Upper lobe of right lung (tissue), 1 donor: Measurements from ENCODE around the gene FOXK1. TPM values are rescaled to one million over a fixed set of nuclear protein-coding genes. Genes with fewer than 3 reads are reported as not detected.

Source experiments
- ATAC-seq: fragments of 200-7000 bp; cut with Tn5 transposase; one replicate; pipeline ENCODE4 v1.9.1; 2020; ENCODE audit warnings: mild to moderate bottlenecking, moderate library complexity
- DNase-seq: peaks from one replicate; pipeline ENCODE4 v3.0.0-alpha.2; 2020
- H3K27ac ChIP-seq: fragments of 200-600 bp; one replicate; pipeline ENCODE4 v1.8.0; 2022
- H3K27me3 ChIP-seq: fragments of 200-600 bp; one replicate; pipeline ENCODE4 v1.8.0; 2022; ENCODE audit warnings: mild to moderate bottlenecking
- H3K36me3 ChIP-seq: fragments of 200-600 bp; one replicate; pipeline ENCODE4 v1.8.0; 2022
- H3K4me1 ChIP-seq: fragments of 200-600 bp; one replicate; pipeline ENCODE4 v1.8.0; 2022
- H3K4me3 ChIP-seq: fragments of 200-600 bp; one replicate; pipeline ENCODE4 v1.8.0; 2022; ENCODE audit warnings: mild to moderate bottlenecking
- H3K9me3 ChIP-seq: fragments of 200-600 bp; one replicate; pipeline ENCODE4 v1.8.0; 2022
- intact Hi-C: fragments of 100-400 bp; cut with DNase I; formaldehyde crosslinking; loops from one replicate; pipeline ENCODE4 v1.11.0; 2022
- total RNA-seq: library from RNA; stranded (reverse); fragmentation: NEBNext Ultra II Directional; extraction: Animal tissue kit (Norgen Biotek cat#: 25700); gene quantifications from one replicate; pipeline ENCODE4 v1.2.1, GENCODE V29; 2021
- TF ChIP-seq, protein P1 (sequence below): fragments of 200-600 bp; IDR thresholded peaks from one replicate; pipeline ENCODE4 v1.8.0; 2022; ENCODE audit warnings: antibody characterized with exemption
- donor health status: DM: no; HTN: yes; CAD: no; lungs with severe emphysema.

FOXK1 gene
- total RNA-seq, 1 donor from 2014 or later: 33.3 TPM

- ATAC-seq (no peak), DNase-seq (no peak)
- intact Hi-C loops: no loop called here
- Histone ChIP-seq H3K4me1 (no peaks in the 10 kb centered on the region), H3K9me3 (no peaks in the 10 kb centered on the region), H3K27ac (no peak overlapping the region), H3K36me3 (no peaks in the 10 kb centered on the region), H3K27me3 (no peaks in the 10 kb centered on the region), H3K4me3 (no peak overlapping the region)
- TF ChIP-seq, protein P1, sequence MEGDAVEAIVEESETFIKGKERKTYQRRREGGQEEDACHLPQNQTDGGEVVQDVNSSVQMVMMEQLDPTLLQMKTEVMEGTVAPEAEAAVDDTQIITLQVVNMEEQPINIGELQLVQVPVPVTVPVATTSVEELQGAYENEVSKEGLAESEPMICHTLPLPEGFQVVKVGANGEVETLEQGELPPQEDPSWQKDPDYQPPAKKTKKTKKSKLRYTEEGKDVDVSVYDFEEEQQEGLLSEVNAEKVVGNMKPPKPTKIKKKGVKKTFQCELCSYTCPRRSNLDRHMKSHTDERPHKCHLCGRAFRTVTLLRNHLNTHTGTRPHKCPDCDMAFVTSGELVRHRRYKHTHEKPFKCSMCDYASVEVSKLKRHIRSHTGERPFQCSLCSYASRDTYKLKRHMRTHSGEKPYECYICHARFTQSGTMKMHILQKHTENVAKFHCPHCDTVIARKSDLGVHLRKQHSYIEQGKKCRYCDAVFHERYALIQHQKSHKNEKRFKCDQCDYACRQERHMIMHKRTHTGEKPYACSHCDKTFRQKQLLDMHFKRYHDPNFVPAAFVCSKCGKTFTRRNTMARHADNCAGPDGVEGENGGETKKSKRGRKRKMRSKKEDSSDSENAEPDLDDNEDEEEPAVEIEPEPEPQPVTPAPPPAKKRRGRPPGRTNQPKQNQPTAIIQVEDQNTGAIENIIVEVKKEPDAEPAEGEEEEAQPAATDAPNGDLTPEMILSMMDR: no peak
Observed at GRCh38 chr7:4803397-4804241, 121.5 kb downstream of the FOXK1 start.

DNA sequence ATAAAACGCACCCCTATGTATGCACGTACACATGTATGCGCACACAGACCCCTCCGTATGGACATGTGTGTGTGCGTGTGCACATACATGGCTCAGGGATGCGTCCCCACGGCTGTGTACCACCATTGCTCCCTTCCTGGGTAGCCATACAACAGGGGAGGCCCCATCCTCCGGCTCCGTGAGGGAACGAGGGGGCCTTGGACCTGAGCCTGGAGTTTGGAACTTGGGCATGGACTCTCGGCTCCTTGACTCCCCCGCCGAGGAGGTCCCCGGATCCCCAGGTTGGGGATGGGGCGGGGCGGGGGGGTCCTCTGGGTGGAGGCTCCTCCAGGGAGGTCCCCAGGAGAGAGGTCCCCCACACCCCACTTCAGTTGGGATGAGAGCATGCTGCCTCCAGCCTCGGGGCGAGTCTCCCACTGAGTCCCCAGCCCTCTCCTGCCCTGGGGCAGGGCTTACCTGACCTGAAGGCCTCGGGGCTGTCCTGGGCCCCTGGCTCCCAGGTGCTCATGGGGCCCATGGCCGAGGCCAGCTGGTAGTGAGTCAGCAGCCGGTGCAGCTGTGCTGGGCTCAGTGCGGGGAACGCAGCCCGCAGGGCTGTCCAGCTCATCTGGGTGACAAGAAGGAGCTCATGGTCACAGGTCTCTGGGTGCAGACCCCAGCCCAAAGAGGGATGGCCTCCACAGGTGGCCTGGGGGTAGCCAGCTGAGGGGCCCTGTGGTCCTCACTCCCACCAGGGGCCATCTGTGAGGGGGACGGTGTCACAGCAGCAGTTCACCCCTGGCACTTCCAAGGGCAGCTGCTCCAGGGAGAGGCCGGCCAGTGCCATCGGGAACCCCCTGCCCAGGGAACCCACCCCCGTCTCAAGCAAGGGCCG lies 123.3 kb downstream of the FOXK1 start:
- intact Hi-C loops: no loop called here
- Histone ChIP-seq H3K27me3 (no peaks in the 10 kb centered on the region), H3K36me3 (no peaks in the 10 kb centered on the region), H3K4me3 (no peak overlapping the region), H3K4me1 (no peaks in the 10 kb centered on the region), H3K9me3 (no peaks in the 10 kb centered on the region), H3K27ac (no peak overlapping the region)
- TF ChIP-seq, protein P1: no peak
- no peak for ATAC-seq
- no peak for DNase-seq

GRCh38 chr7:4805984-4806300 lies 123.8 kb downstream of the FOXK1 start:
- intact Hi-C loops: no loop called here
- H3K9me3 ChIP-seq: no peaks in the 10 kb centered on the region
- ATAC-seq (no peak), DNase-seq (no peak)
- no peak overlapping the region for H3K4me3 ChIP-seq
- no peaks in the 10 kb centered on the region for H3K4me1 ChIP-seq
- H3K36me3 ChIP-seq: no peaks in the 10 kb centered on the region
- no peaks in the 10 kb centered on the region for H3K27me3 ChIP-seq
- TF ChIP-seq, protein P1: no peak
- H3K27ac ChIP-seq: no peak overlapping the region

DNA sequence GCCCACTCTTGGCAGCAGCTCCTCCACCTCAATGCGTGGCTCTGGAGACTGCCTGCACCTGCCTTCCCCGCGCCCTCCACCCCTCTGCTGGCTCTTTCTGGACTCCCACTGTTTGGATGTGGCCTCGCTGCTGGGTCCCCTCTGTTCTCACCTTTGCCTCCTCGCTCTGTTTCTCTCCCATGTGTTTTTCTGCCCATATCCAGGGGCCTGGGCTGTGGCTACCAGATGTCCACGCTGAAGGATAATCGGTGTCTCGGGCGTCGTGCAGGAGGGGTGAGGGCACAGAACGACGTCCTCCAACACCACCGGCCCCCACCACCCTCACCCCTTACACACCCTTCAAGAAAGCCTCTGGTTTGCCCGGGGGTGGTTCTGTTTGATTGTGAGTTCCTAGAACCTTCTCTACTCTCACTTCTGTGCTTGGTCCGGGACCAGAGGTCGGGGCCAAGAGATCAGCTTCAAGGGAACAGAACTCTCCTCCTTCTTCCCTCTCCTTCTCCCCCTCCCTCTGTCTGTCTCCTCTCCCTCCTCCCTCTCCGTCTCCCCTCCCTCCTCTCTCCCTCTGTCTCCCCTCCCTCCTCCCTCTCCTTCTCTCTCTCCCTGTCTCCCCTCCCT lies 125.0 kb downstream of the FOXK1 start:
- no peak overlapping the region for H3K27ac ChIP-seq
- ATAC-seq (peak; percentile 14), DNase-seq (no peak)
- TF ChIP-seq, protein P1: no peak
- no peaks in the 10 kb centered on the region for H3K9me3 ChIP-seq
- no peaks in the 10 kb centered on the region for H3K36me3 ChIP-seq
- intact Hi-C loops: no loop called here
- no peaks in the 10 kb centered on the region for H3K27me3 ChIP-seq
- no peak overlapping the region for H3K4me3 ChIP-seq
- H3K4me1 ChIP-seq: no peaks in the 10 kb centered on the region

DNA sequence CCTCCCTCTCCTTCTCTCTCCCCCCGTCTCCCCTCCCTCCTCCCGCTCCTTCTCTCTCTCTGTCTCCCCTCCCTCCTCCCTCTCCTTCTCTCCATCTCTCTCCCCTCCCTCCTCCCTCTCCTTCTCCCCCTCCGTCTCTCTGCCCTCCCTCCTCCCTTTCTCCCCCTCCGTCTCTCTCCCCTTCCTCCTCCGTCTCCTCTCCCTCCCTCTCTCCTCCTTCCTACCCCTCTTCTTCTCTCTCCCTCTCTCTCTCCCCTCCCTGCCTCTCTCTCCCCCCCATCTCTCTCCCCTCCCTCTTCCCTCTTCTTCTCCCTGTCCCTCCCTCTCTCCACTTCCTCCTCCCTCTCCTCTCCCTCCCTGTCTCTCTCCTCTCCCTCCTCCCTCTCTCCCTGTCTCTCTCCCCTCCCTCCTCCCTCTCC lies 125.5 kb downstream of the FOXK1 start:
- DNase-seq (no peak), ATAC-seq (peak; percentile 14)
- no peak overlapping the region for H3K27ac ChIP-seq
- H3K36me3 ChIP-seq: no peaks in the 10 kb centered on the region
- no peaks in the 10 kb centered on the region for H3K4me1 ChIP-seq
- TF ChIP-seq, protein P1: no peak
- no peaks in the 10 kb centered on the region for H3K27me3 ChIP-seq
- no peak overlapping the region for H3K4me3 ChIP-seq
- intact Hi-C loops: no loop called here
- no peaks in the 10 kb centered on the region for H3K9me3 ChIP-seq
